ENCODE measurements around the gene ZNF234.
A peak's percentile ranks its signal among the peaks of the same experiment; 100 is the strongest.
"Not testable (repeated sequence)": the region's sequence is repeated elsewhere in the genome, so short reads cannot be mapped to it uniquely, and the experiment has no call there.

ZNF234 gene

GRCh38 chr19:44141191-44142058, at the start of gene ZNF234:
ZNF234 (plus strand) TSS chr19:44141554; CDS start chr19:44144633, 3,079 bp downstream.
- DNase-seq, result peak; percentile 92

GRCh38 chr19:44092108-44092507, 49.2 kb upstream of the ZNF234 start:
- no peak for DNase-seq

GRCh38 chr19:44093931-44094765, 47.2 kb upstream of the ZNF234 start, which contains the start of gene ZNF224:
ZNF224 (plus strand) TSS chr19:44094361; CDS start chr19:44097874, 3,513 bp downstream.
- DNase-seq, result peak; percentile 96

GRCh38 chr19:44107751-44108150, 33.6 kb upstream of the ZNF234 start:
- DNase-seq, result no peak

GRCh38 chr19:44109458-44109857, 31.9 kb upstream of the ZNF234 start:
- DNase-seq, result no peak

- no peak for DNase-seq
Measured at GRCh38 chr19:44111910-44112463, 29.4 kb upstream of the ZNF234 start.

GRCh38 chr19:44112802-44113137, 28.6 kb upstream of the ZNF234 start:
- DNase-seq, result no peak

- DNase-seq, result peak; percentile 100
Measured at GRCh38 chr19:44113138-44113783, 28.1 kb upstream of the ZNF234 start, which contains the start of gene ZNF225. ZNF225 (plus strand) TSS chr19:44113399; CDS start chr19:44115828, 2,429 bp downstream.

- DNase-seq, result no peak
Measured at GRCh38 chr19:44113784-44114390, 27.5 kb upstream of the ZNF234 start.

GRCh38 chr19:44121162-44121561, 20.2 kb upstream of the ZNF234 start:
- DNase-seq, result not testable (repeated sequence)

GRCh38 chr19:44131955-44132354, 9.4 kb upstream of the ZNF234 start:
- no peak for DNase-seq

- peak; percentile 14 for DNase-seq
Measured at GRCh38 chr19:44142059-44142433, 692 bp downstream of the ZNF234 start.

- DNase-seq, result no peak
Measured at GRCh38 chr19:44149776-44150175, 8.4 kb downstream of the ZNF234 start.

- DNase-seq, result no peak
Measured at GRCh38 chr19:44151491-44151890, 10.1 kb downstream of the ZNF234 start.

GRCh38 chr19:44156475-44156874, 15.1 kb downstream of the ZNF234 start:
- DNase-seq, result no peak

GRCh38 chr19:44163789-44164188, 22.4 kb downstream of the ZNF234 start:
- DNase-seq, result no peak

GRCh38 chr19:44164327-44164672, 22.9 kb downstream of the ZNF234 start:
- DNase-seq, result no peak

- peak; percentile 99 for DNase-seq
Measured at GRCh38 chr19:44164673-44165512, 23.5 kb downstream of the ZNF234 start, which contains the start of gene ZNF226. ZNF226 (plus strand) TSS chr19:44165100; CDS start chr19:44170081, 4,981 bp downstream.

- DNase-seq, result not testable (repeated sequence)
Measured at GRCh38 chr19:44170660-44171059, 29.3 kb downstream of the ZNF234 start.

GRCh38 chr19:44176590-44176989, 35.2 kb downstream of the ZNF234 start:
- DNase-seq, result no peak

GRCh38 chr19:44180968-44181367, 39.6 kb downstream of the ZNF234 start:
- DNase-seq, result no peak

All from midbrain (tissue), 1 donor.